Suprapubic skin (tissue), 3 donors: ENCODE results near the gene TOR1AIP2.

Experiments used
- CTCF ChIP-seq, 2 donors: fragments of 200-600 bp in 1 of 2; fragments of 450-650 bp in 1 of 2; sonication (generic) in 1 of 2; IDR thresholded peaks; one replicate each; pipeline ENCODE4 v1.5.1; 2016 to 2019; ENCODE audit warnings: antibody characterized with exemption in 2 of 2, mild to moderate bottlenecking in 1 of 2, moderate library complexity in 1 of 2
- EP300 ChIP-seq: sonication (generic); formaldehyde crosslinking; IDR thresholded peaks from one replicate; pipeline ENCODE4 v1.6.1; 2017; ENCODE audit warnings: antibody characterized with exemption
- POLR2A ChIP-seq, 2 donors: fragments of 450-650 bp; IDR thresholded peaks; one replicate each; pipeline ENCODE4 v1.6.1; 2017; ENCODE audit warnings: antibody characterized with exemption in 2 of 2, mild to moderate bottlenecking in 2 of 2, moderate library complexity in 2 of 2

GRCh38 chr1:179888071-179888470, 10.5 kb upstream of the TOR1AIP2 start:
- TF ChIP-seq POLR2A (IDR thresholded peaks at IDR 0.05) (no peak), CTCF (IDR thresholded peaks at IDR 0.05) (no peak), EP300 (no peak)
